RCC 7860 (cell line): ENCODE data around the gene CYP21A2.

ENCODE experiments used
- DNase-seq: peaks from one replicate; pipeline ENCODE4 v3.0.0-alpha.2; 2015; ENCODE audit warnings: low spot score
- FAIRE-seq: peaks from 2 replicates; lab custom pipeline; 2012; peaks lifted over from hg19 to GRCh38; lab: Jason Lieb, UNC

The CYP21A2 gene

GRCh38 chr6:32079566-32080290 lies 41.5 kb downstream of the CYP21A2 start:
- no peak for FAIRE-seq

GRCh38 chr6:32081168-32081990 lies 43.2 kb downstream of the CYP21A2 start:
- peak; percentile 82 for DNase-seq
- FAIRE-seq: peak; percentile 55

More at GRCh38 chr6:32079566-32080290, 41.5 kb downstream of the CYP21A2 start:
- no peak for DNase-seq

GRCh38 chr6:32082478-32082877 lies 44.3 kb downstream of the CYP21A2 start:
- DNase-seq (no peak), FAIRE-seq (no peak)

DNA sequence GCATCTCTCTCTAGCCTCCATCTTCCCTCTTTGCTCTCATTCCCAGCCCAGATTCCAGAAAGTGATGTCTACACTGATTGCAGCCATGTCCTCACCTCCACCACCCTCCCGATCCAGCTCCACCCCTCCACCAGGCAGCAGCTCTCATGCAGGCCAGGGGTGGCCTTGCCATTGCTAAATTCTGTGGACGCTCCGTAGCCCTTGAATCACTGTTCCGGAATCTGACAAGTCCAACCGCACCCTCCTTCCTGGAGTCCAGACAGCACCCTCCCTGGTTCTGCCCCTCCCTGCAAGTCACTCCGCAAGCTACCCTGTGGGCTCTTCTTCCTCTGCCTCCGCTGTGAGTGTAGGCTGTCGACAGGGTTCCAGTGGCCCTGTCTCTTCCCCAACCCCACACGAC lies 44.7 kb downstream of the CYP21A2 start:
- DNase-seq (no peak), FAIRE-seq (no peak)

DNA sequence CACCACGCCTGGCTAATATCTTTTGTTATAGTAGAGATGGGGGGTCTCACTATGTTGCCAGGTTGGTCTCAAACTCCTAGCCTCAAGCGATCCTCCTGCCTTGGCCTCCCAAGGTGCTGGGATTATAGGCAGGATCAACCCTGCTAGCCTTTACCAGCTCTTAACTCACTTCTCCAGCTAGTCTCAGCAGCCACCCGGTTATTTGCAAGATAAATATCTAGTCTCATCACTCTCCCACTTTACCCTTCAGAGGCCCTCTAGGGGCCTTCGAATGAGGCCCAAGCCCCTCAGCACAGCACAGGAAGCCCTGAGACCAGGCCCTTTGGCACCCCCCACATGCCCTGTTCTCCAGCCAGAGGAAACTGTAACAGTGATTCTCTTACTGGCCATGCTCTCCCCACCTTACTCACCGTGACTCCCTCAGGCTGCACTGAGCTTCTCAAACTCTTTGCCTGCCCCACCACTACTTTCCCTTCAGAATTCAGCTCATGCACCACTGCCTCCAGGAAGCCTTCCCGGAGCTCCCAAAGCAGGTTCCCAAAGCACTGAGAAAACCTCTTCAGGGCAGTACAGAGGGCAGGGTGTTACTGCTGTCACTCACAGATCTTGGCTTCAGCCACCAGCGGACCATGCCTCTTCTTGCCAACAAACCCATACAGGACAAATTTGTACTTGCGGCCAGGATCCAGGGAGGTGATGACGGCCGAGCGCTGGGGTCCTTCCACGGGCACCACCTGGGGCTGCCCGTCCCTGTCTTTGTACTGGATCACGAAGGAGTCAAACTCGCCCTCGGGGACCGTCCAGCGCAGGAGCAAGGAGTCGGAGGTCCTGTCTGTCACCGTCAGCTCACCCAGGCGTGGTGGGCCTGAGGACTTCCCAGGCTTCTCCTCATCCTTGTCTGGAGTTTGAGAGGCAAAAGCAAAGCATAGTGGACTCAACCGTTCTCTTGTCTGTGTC lies 45.9 kb downstream of the CYP21A2 start:
- no peak for FAIRE-seq
- DNase-seq: no peak

GRCh38 chr6:32084780-32085179 lies 46.6 kb downstream of the CYP21A2 start:
- DNase-seq (no peak), FAIRE-seq (no peak)

- FAIRE-seq (no peak), DNase-seq (no peak)
Measured at GRCh38 chr6:32085759-32086459, 47.7 kb downstream of the CYP21A2 start.

DNA sequence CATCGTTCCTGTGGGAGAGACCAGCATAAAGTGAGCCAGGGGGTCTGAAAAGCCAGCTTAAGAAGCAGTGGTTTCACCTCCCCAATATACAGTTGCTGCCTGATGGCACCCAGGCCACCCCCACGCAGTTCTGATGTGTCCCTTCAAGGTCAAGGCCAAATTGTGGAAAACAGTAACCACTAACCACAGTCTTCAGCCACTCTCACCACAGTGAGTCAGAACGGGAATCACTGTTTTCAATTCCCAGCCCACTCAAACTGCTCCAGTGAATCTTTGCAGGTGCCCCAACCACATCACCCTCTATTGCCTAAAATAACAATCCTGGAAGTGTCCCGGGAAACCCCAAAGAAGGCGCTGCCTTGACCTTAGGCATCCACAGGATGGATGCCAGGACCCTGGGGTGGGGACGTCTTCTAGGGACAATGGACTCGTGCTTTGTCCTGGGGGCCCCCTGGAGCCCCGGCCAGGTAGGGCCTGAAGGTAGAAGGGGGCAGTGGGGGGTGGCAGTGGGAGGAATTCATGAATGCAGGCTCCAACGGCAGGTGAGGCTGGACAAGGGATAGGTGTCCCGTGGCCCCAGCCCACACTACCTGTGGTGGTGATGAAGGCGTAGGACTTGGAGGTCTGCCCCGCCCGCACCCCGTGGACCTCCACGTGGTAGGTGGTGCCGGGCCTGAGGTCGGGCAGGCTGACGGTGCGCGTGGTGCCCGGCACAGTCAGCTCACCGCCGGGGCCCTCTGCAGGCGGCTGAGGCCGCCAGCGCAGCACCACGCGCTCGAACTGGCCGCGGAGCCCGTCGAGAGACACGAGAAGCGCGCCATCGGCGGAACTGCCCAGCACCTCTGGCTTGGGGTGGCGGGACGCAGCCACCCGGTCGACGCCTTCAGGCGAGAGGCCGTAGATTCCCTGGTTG lies 48.7 kb downstream of the CYP21A2 start:
- peak; percentile 83 for FAIRE-seq
- peak; percentile 76 for DNase-seq

GRCh38 chr6:32087574-32088486 lies 49.6 kb downstream of the CYP21A2 start:
- no peak for FAIRE-seq

DNA sequence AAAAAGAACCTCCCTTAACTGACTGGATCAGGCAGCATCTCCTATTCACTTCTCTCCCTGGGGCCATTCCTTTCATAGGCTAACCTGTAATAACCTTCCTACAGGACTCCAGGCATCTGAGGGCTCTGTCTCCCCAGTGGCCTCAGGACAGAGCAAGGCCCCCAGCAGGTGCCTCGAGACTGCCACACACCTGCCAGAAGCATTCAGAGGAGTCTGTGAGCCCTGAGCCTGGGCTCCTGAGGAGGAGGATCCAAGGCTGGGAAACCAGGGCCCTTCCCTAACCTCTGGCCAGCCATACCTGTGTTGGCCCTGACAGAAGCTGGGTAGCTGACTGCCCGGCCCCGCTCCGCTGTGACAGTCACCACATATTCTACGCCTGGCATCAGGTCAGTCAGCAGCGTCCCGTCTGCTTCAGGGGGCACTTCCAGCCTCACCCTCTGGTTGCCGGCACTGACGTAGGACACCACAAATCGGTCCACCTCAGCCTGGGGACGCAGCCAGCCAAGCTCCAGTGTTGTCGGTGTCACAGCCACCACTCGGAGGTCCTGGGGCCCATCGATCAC lies 50.4 kb downstream of the CYP21A2 start:
- no peak for FAIRE-seq
- DNase-seq: no peak

More at GRCh38 chr6:32087574-32088486, 49.6 kb downstream of the CYP21A2 start:
- no peak for DNase-seq

DNA sequence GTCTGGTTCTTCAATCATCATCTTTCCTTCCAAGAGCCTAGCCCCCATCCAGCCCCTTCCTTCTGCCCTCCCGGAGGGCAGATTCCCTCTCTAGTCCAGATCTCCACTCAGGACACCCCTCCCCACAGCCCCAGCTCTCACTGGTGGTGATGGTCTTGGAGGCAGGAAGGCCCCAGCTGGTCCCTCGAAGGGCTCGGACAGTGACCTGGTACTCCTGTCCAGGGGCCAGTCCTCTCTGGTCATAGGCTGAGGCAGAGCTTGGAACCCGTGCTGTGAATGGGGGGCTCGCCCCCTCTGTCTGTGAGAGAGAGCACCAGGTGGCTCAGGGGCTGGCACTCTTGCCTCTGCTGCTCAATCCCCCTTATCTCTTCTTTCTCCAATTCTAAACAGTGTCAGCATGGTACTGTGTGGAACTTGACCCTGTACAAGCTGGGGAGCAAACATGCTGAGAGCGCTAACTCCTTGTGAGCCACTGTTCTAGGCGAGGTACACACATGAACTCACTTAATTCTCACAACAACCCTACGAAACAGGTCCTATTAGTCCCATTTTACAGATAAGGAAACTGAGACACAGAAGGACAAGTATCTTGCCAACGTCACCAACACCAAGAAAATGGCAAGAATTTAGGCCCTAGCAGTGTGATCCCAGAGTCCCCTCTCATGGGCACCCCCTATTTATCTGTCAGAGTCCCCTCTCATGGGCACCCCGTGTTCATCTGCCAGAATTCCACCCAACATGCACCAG lies 51.0 kb downstream of the CYP21A2 start:
- DNase-seq (no peak), FAIRE-seq (no peak)
